GM19023 (cell line): ENCODE results near the gene MAPK11.

ENCODE experiments used
- ATAC-seq: cut with Tn5 transposase; IDR thresholded peaks from one replicate; pipeline ENCODE4 v1.9.1; 2021; ENCODE audit warnings: mild to moderate bottlenecking, moderate library complexity; ENCODE audit not compliant: unreplicated experiment

MAPK11 gene

DNA sequence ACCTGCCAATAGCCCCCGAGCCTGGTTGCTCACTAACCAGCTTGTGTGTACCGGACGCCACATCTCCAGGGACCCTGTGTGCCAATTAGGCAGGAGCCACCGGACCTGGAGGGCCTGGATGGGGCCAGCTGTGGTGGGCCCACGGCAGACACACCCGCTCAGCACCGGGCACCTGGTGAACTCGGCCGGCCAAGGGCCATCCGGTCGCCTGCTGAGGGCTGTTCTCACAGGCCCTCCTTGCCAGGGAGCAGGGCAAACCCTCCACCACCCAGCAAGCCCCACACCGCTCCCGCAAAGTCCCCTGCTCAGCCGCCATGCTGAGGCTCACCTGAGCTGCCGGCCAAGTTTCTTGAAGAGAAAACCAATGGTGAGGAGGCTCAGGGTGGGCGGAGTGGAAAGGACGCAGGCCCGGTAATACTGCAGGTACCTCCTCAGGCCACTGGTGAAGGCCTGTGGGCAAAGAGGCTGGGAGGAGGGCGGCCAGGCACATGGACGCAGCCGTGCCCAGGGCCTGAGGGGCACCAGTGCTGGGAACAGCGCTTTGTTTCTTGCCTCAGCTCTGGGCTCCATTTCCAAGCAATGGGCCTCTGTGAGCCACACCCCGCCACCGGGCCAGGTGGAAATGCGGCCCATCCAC is 42.5 kb downstream of the MAPK11 start:
- no peak for ATAC-seq

DNA sequence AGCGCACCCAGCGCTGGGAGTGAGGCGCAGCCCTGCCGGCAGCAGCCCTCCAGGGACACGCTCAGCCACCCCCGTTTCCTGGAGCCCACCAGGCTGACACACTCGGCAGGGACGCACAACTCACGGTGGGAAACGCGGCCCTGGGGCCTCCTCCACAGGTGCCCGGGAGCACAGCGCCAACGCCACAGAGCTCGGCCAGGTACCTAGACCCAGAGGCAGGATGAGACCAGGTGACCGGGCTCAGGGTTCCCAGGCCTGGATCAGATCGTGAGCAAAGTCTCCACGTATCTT is 43.4 kb downstream of the MAPK11 start:
- ATAC-seq, result no peak

DNA sequence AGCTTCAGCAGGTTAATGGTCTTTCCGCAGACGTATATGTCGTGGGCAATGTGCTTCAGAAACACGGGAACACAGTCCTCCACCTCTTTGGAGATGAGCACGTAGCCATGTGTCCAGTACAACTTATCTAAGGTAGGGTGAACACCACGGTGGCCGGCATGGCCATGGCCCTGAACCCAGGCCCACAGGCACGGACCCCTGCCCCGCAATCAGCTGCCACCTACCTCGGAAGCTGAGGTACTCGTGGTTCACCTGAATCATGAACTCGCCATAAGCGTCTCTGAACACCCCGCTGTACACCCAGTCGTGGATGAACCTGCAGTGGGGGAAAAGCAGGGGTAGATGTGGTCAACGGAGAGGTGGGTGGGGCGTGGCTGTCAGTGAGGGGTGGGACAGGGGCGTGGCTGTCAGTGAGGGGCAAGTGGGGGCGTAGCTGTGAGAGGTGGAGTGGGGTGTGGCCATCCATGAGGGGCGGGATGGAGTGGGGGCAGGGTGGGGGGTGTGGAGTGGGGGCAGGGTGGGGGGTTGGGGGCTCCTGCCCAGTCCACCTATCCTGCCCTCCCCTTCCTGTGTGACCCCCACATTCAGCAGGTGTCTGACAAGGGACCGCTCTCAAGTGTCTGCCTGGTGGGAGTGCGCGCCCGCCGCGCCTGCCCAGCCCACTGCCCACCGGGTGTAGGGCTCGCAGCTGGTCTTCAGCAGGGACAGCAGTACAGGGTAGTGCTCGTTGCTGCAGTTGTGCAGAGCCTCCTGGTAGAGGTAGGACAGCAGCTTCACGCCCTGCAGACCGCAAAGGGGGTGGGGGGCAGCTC is 43.9 kb downstream of the MAPK11 start:
- no peak for ATAC-seq

DNA sequence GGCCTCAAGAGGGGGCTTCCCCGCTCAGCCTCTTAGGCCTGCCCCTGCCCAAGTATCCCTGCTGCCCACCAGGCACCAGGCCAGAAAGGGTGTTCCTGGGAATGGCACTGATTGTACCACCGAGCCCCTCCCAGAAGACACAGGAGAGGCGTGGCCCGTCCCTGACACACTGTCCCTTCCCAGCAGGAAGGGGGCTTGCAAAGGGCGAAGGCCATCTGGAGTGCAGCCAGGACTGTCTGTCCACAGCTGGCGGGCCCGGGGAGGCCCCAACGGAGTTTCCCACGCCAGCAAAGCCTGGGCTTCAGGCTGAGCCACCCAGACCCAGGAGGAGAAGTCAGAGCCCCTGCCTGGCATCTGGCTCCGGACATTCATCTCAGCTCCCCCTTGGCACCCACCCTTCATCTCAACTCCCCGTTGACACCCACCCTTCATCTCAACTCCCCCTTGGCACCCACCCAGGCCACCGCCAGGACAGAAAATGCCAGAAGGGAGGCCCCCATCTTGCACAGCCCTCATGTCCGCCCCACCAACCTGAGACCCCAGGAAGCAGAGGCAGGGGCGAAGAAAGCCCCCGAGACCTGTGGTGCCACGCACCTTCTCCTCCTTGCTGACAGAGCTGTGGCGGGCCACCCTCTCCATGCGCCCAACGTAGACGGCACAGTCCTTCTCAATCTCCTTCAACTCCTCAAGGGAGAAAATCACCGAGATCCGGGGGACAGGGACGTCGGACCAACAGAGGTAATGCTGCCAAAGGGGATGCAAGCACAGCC is 44.8 kb downstream of the MAPK11 start:
- no peak for ATAC-seq

DNA sequence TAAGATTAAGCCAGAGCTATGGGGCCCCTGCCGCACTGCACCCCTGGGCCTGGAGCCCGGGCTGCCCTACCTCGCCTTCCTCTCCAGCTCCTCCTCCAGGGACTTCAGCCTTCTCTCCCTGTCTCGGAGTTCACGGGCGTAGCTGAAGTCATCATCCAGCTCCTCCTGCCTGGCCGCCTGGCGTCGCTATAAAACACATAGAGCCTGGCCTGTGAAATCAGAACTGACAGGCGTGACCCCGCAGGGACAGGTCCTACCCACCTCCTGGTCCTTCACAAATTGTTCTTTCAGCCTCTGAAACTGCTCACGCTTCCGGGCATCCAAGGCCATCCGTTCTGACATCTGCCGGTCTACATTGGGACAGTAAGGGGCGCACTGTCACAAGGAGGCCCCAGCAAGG is 46.1 kb downstream of the MAPK11 start:
- no peak for ATAC-seq

DNA sequence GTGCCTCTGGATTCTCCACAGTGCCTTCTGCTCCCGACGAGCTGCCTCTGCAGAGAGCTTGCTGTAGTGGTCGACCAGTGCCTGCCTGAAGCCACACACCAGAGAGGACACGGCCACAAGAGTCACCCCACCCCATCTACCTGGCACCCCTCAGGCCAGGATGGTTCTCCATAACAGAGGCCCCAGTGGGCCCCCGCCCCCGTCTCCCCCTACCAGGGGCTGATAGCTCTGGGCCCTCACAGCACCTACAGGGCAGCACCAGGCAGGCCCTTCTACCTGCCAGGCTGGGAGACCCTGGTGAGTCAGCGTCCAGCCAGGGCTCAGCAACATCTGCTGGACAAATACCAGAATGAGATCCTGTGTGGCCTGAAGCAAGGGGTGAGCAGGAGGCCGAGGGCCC is 47.7 kb downstream of the MAPK11 start:
- no peak for ATAC-seq

DNA sequence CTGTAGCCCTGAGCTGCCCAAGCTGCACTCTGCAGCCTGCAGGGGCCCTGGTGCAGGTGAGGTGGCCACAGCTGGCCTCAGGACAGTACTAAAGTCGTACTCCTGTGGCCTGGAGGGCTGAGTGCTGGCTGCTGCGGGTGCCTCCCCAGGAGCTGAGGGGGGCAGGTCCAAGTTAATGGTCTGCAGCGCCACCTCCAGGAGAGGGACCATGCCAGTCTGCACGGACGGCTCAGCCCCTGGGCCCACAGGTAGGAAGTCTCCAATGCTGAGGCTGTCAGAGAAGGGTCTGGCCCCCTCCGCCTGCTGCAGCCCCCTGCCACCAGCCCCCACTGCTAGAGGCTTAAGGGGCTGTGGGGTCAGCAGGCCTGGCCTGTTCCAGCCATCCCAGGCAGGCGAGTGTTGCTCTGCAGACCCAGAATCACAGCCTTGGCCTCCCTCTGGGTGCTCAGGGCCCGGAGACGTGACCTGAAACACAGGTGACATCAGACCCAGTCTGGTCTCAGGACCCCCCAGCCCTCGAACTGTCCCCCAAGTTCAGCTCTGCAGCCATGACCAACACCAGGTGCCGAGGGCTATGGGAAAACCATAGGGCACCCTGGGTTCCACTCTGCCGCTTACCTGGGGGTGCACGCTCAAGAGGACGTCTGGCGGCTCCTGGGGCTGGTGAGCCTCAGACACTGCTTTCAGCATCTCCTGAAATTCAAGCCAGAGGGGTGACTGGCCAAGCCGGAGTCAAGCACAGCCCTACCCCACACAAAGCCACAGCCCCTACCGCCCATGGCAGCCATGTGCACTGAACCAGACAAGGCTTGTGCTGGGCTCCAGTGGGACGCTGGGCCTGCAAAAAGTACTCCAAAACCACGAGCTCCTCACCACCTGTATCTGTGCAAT is 48.5 kb downstream of the MAPK11 start:
- ATAC-seq, result no peak

DNA sequence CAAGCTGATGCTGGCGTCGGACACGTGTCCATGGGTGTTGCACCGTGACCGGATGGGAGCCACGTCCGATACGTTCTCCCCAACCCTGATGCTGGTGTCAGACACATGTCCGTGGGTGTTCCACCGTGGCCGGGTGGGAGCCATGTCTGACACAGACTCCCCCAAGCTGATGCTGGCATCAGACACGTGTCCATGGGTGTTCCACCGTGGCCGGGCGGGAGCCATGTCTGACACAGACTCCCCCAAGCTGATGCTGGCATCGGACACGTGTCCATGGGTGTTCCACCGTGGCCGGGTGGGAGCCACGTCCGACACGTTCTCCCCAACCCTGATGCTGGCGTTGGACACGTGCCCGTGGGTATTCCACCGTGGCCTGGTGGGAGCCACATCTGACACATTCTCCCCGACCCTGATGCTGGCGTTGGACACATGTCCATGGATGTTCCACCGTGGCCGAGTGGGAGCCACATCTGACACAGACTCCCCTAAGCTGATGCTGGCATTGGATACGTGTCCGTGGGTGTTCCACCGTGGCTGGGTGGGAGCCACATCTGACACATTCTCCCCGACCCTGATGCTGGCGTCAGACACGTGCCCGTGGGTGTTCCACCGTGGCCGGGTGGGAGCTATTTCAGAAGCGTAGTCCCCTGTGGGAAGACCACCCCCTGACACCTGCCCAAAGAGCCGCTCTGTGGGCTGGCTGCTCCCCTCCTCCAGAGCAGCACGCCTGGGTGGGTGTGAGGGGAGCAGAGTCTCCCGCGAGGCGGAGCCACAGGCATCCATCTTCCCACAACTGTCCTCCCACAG is 49.4 kb downstream of the MAPK11 start:
- ATAC-seq, result no peak

DNA sequence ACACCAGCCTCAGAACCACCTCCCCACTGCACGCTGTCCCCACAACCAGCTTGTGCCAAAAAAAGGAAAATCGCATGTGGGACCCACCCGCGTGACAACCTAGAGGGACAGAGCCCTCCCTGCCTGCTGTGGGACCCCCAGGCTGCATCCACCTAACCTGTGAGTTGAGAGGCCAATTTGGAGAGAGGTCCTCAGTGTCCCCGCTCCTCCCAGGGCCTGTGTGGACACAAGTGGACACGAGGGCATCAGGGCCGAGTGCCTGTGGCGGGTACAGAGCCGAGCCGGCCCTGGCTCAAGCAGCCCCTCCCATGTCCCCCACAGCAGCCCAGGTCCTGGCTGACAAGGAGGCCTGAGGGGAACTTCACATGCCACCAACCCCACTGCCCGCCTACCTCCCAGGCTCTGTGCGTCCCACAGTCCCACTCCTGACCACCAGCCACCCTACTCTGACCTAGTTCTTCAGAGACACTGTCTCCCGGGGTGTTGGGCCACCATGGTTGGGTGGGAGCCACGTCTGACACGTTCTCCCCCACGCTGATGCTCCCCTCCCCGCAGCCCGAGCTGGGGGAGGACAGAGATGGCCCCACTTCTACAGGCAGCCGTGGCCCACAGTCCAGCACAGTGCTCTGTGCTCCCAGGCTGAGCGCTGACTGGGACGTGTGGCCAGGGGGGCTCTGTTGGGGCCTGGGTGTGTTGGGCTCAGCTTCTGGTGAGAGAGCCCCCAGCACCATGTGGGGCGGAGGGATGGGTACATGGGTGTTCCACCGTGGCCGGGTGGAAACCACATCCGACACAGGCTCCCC is 50.2 kb downstream of the MAPK11 start:
- no peak for ATAC-seq

DNA sequence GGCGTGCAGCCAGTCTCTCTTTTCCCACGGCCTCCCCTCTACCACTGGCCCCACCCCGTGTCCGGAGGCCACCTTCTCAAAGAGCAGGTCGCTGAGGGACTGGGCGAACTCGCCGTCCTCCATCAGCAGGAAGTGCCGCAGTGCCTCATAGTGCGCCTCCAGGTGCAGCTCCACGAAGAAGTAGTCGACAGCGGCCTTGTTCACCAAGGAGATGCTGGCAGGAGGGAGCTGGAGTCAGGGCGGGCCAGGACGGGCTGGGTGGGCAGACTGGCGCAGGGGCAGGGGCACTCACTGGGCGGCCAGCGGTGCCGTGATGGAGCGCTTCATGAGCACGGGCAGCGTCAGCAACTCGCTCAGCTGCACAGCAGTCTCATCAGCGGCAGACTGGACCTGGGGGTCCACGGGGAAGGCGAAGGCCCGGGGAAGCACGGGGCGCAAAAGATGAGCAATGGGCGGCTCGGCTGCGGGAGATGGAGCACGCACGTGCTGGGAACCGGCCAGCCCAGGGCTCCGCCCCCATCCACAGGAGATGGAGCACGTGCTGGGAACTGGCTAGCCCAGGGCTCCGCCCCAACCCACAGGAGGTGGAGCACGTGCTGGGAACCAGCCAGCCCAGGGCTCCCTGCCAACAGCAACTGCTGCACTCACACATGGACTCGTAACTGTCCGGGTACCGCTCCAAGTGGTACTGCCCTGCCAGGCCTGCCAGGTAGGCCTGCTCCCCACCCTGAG is 51.0 kb downstream of the MAPK11 start:
- ATAC-seq, result no peak

DNA sequence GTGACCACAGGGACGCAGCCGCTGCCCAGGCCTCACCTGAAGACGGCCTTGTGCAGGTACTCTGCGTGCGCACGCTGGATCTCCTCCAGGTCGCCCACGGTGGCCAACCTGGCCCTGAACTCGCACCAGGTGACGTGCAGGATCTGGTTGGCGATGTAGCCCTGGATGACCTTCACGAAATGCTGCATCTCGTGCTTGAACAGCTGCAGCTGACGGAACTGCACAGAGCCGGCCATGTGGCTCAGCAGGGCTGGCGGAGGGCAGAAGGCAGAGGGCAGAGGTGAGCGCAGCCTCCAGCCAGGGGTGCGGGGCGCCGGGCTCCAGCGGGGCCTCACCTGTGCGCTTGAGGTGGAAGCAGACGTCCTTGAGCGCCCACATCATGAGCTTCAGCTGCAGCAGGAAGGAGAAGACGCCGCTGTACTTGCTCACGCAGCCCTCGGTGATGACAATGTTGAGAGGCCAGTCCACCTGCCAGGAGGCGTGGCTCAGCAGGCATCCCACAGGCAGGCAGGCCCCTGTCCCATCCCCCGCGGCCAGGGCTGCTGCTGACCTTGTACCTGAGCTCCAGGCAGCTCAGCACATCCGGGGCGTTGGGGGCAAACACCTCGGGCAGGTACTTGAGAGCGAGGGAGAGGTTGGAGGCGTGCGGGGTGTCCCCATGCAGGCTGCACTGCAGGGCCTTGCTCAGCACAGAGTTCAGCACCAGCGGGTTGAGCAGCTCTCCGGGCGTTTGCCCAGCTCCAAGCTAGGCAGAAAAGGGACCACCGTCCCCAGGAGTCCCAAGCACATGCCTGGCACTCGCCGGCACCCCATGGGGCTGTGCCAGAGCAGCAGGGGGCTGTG is 51.8 kb downstream of the MAPK11 start:
- no peak for ATAC-seq

DNA sequence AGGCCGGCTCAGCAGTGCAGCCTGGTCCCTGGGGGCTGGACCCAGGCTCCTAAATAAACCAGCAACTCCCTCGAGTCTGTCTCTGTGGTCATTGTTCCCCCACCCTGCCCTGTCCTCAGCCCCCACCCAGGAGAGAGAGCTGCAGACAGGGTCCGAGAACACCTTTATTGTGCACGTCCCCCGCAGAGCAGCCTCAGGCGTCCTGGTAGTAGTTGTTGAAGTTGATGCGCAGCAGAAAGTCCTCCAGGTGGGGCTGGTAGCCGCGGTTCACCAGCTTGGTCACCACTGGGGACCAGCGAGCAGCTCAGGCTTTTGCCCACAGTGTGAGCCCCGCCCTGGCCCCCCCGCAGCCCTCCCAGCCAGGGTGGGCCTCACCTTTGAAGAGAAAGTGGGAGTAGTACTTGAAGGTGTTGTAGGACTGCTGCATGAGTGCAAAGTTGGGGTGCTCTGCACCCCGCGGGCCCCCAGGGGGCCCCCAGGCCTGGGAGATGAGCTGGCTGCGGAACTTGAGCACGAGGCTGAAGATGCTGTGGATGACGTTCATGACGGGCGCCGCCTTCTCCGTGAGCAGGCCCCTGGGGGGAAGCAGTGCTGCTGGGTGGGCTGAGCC is 52.5 kb downstream of the MAPK11 start:
- no peak for ATAC-seq

DNA sequence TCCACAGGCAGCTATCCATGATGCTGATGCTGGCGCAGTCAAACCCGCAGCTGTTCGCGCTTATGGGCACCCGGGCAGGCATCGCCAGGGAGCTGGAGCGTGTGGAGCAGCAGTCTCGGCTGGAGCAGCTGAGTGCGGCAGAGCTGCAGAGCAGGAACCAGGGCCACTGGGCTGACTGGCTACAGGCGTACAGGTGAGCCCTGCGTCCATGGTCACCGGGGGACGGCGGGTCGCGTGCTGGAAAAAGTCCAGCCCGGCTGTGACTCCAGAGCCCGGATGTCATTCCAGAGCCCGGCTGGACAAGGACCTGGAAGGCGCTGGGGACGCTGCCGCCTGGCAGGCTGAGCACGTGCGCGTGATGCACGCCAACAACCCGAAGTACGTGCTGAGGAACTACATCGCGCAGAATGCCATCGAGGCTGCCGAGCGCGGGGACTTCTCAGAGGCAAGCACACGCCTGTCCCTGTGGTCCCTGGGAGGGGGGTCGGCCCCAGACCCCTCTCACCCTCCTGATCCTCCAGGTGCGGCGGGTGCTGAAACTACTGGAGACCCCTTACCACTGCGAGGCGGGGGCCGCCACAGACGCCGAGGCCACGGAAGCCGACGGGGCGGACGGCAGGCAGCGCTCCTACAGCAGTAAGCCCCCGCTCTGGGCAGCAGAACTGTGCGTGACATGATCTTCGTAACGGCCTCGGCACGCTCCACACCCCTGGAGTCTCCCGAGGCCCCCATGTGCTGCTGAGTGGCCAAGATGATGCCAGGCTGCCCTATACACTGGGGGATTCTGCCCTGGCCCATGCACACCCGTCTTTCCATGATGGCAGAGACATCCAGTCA is 53.3 kb downstream of the MAPK11 start:
- no peak for ATAC-seq

DNA sequence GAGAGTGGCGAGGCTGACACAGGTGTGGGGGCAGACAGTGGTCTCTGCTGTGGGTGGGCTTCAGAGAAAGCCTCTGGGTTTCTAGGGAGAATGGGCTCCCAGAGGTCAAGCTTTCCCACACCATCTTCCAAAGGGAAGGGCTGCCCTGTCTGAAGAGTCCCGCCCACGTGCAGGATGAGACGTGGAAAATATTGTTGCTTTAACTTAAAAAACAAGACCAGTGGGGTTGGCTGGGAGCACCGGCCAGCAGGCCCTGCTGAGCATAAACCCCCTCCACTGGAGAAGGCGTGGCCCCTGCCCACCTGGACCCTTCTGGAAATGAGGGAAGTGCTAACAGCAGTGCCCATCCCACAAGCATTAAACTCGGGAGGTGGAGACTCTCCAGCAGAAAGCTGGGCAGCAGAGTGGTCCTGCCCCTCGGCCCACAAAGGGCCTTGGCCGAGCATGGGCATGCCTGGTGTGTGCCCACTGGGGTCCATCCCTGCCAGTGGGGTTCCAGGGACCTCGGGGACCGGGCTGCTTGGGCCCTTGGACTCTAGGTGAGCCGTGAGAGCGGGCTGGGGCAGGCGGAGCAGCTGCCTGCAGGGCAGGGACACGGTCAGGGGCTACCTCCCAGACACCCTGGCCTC is 54.0 kb downstream of the MAPK11 start:
- no peak for ATAC-seq

DNA sequence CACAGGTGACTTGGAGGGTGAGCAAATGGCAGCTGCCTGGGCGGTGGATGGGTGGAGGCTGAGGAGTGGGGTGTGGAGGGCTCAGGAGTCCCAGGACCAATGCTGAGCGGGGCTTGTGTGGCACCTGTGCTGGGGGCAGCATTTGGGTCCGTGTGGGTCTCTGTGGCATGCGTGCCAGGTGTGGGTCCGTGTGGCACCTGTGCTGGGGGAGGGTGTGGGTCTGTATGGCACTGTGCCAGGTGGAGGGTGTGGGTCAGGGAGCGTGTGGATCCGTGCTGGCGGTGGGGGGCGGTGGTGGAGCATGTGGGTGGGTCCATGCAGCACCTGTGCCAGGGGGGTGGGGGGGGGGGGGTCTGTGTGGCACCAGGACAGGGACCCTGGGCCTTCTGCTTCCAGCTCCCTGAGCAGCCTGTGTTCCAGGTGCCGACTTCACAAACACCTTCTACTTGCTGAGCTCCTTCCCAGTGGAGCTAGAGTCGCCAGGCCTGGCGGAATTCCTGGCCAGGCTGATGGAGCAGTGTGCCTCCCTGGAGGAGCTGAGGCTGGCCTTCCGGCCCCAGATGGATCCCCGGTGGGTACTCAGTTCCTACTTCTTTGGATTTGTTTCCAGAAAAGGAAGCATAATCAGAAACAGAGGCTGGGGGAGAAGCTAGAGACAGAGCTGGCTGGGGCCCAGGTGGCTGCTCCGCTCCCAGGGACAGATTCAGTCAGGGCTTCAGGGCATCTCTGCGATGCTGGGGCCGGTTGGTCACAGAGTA is 54.7 kb downstream of the MAPK11 start:
- no peak for ATAC-seq
